ENCODE measurements around the gene CBLIF.
"Not testable (repeated sequence)": the region's sequence is repeated elsewhere in the genome, so short reads cannot be mapped to it uniquely, and the experiment has no call there.

CBLIF gene

DNA sequence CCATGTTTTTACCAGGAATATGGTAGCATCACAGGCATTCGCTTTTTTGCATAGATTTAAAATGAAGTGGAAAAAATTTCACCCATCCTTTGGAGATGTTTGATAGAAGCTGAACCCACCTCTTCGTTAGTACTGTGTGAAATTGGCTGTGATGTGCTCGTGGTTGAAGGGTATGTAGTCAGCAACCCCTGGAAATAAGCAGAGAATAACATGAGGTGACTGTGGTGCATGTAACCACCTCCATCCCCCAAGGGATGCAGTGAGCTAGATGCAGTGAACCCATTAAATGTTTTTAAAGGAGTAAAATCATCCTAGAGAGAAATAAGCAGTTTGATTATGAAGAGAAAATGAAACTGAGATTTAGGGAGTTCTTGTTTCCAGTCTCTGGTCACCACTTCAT lies 15.9 kb downstream of the CBLIF start:
- H2AK5ac ChIP-seq (ENCODE audit: low read length), result no peak overlapping the region
- H3K79me2 ChIP-seq (ENCODE audit: control insufficient read depth, insufficient read depth, low read length), result no peaks in the 10 kb centered on the region
- no peak overlapping the region for H3K23ac ChIP-seq (ENCODE audit: low read length)
- no peak for DNase-seq
- no peaks in the 10 kb centered on the region for H3K27me3 ChIP-seq (ENCODE audit: insufficient read depth, low read length, poor library complexity)
- H4K8ac ChIP-seq (ENCODE audit: low read depth, low read length), result no peak overlapping the region
- H3K36me3 ChIP-seq (ENCODE audit: control insufficient read depth, insufficient read depth, low read length), result no peaks in the 10 kb centered on the region
- H3K18ac ChIP-seq (ENCODE audit: low read length), result no peak overlapping the region
- H3K79me1 ChIP-seq (ENCODE audit: low read length), result no peaks in the 10 kb centered on the region
- H3K4me1 ChIP-seq (ENCODE audit: control insufficient read depth, low read depth, low read length), result no peaks in the 10 kb centered on the region
- no peak overlapping the region for H3K4me2 ChIP-seq (ENCODE audit: low read length)
- no peak overlapping the region for H3K4ac ChIP-seq (ENCODE audit: low read depth, low read length)
- no peak overlapping the region for H2BK15ac ChIP-seq (replicated peaks; ENCODE audit: low read depth)
- no peak overlapping the region for H3K56ac ChIP-seq (ENCODE audit: low read length)
- no peak overlapping the region for H3K27ac ChIP-seq (ENCODE audit: low read depth, low read length)
- no peak overlapping the region for H4K5ac ChIP-seq (ENCODE audit: low read length)
- WGBS (ENCODE audit: extremely low coverage, insufficient coverage, low lambda C conversion rate), result no CpG with 5 or more reads among the region's 3 CpGs
- H2BK120ac ChIP-seq (ENCODE audit: low read depth, low read length), result no peak overlapping the region
- H2BK5ac ChIP-seq (ENCODE audit: low read length), result no peak overlapping the region
- H3K4me3 ChIP-seq (ENCODE audit: low read length), result no peak overlapping the region
- H3K9ac ChIP-seq (ENCODE audit: low read length), result no peak overlapping the region

DNA sequence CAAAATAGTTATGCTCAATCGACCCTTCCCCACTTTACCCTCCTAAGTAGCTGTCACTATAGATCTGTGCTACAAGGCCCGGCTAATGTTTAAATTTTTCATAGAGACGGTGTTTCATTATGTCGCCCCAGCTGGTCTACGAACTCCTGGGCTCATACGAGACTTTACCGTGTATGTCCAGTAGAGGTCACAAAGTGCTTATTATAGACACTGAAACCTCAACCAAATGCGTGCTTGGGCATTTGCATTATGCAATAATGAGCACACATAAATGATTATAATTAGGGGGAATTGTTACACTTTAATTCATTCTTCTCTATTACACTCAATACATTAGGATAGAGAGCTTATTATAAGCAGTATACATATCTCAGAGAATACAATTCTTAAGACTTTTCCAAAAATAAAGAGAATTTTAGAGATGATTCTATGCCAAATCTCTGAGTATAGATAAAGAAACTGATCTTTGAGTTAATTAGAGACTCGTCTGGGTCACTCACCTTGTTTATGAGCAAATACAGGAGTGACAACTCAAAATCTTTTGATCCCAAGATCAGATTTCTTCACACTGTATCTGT lies 22.2 kb downstream of the CBLIF start:
- Histone ChIP-seq H3K4ac (ENCODE audit: low read depth, low read length) (no peak overlapping the region), H3K56ac (ENCODE audit: low read length) (no peak overlapping the region), H3K79me2 (ENCODE audit: control insufficient read depth, insufficient read depth, low read length) (no peaks in the 10 kb centered on the region), H3K4me1 (ENCODE audit: control insufficient read depth, low read depth, low read length) (no peaks in the 10 kb centered on the region), H2AK5ac (ENCODE audit: low read length) (no peak overlapping the region), H3K79me1 (ENCODE audit: low read length) (no peaks in the 10 kb centered on the region), H3K4me2 (ENCODE audit: low read length) (no peak overlapping the region), H3K18ac (ENCODE audit: low read length) (no peak overlapping the region), H3K27me3 (ENCODE audit: insufficient read depth, low read length, poor library complexity) (no peaks in the 10 kb centered on the region), H3K23ac (ENCODE audit: low read length) (no peak overlapping the region), H2BK5ac (ENCODE audit: low read length) (no peak overlapping the region), H3K27ac (ENCODE audit: low read depth, low read length) (no peak overlapping the region), H3K36me3 (ENCODE audit: control insufficient read depth, insufficient read depth, low read length) (no peaks in the 10 kb centered on the region), H3K4me3 (ENCODE audit: low read length) (no peak overlapping the region), H2BK120ac (ENCODE audit: low read depth, low read length) (no peak overlapping the region), H4K8ac (ENCODE audit: low read depth, low read length) (no peak overlapping the region), H3K9ac (ENCODE audit: low read length) (no peak overlapping the region), H4K5ac (ENCODE audit: low read length) (no peak overlapping the region), H2BK15ac (replicated peaks; ENCODE audit: low read depth) (no peak overlapping the region)
- peak; percentile 58 for DNase-seq
- WGBS (ENCODE audit: extremely low coverage, insufficient coverage, low lambda C conversion rate), result no CpG with 5 or more reads among the region's 9 CpGs

DNA sequence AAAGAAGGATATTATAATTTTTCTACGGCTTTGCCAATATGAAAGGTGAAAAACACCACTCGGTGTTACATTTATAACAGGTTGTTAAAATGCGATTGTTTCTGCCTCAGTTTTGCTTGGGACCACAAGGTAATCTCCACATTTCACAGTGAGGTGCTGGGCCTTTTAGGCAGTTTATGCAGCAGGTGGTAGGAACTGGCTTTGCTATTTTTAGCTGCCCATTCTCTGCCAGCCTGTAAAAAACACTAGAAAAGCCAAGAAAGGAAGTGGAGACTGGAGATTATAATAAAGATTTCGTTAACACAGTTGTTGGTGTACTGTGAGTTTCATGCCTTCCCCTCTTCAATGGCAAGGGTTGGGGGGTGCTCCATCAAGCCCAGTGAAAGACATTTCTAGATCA lies 26.7 kb downstream of the CBLIF start:
- Histone ChIP-seq H3K27me3 (ENCODE audit: insufficient read depth, low read length, poor library complexity) (no peaks in the 10 kb centered on the region), H3K23ac (ENCODE audit: low read length) (no peak overlapping the region), H4K5ac (ENCODE audit: low read length) (no peak overlapping the region), H2BK5ac (ENCODE audit: low read length) (no peak overlapping the region), H3K9ac (ENCODE audit: low read length) (no peak overlapping the region), H2BK120ac (ENCODE audit: low read depth, low read length) (no peak overlapping the region), H4K8ac (ENCODE audit: low read depth, low read length) (no peak overlapping the region), H3K4me3 (ENCODE audit: low read length) (no peak overlapping the region), H3K4me2 (ENCODE audit: low read length) (no peak overlapping the region), H3K4me1 (ENCODE audit: control insufficient read depth, low read depth, low read length) (peaks cover 8% of the 10 kb centered on the region), H3K27ac (ENCODE audit: low read depth, low read length) (no peak overlapping the region), H2AK5ac (ENCODE audit: low read length) (no peak overlapping the region), H2BK15ac (replicated peaks; ENCODE audit: low read depth) (no peak overlapping the region), H3K4ac (ENCODE audit: low read depth, low read length) (no peak overlapping the region), H3K36me3 (ENCODE audit: control insufficient read depth, insufficient read depth, low read length) (no peaks in the 10 kb centered on the region), H3K56ac (ENCODE audit: low read length) (no peak overlapping the region), H3K79me1 (ENCODE audit: low read length) (no peaks in the 10 kb centered on the region), H3K79me2 (ENCODE audit: control insufficient read depth, insufficient read depth, low read length) (no peaks in the 10 kb centered on the region), H3K18ac (ENCODE audit: low read length) (peak overlapping the region; percentile 3)
- DNase-seq, result no peak
- whole genome bisulfite sequencing (ENCODE audit: extremely low coverage, insufficient coverage, low lambda C conversion rate), result no CpG with 5 or more reads among the region's 4 CpGs

DNA sequence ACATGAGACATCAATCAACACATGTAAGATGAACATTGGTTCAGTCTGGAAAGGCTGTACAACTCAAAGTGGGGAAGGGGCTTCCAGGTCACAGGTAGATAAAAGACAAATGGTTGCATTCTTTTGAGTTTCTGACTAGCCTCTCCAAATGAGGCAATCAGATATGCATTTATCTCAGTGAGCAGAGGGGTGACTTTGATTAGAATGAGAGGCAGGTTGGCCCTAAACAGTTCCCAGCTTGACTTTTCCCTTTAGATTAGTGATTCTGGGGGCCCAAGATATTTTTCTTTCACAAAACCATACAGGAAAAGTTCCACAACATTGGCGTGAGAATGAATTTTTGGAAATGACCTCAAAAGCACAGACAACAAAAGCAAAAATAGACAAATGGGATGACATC lies 28.9 kb downstream of the CBLIF start:
- H3K4me2 ChIP-seq (ENCODE audit: low read length); H3K4ac ChIP-seq (ENCODE audit: low read depth, low read length); DNase-seq; H3K4me3 ChIP-seq (ENCODE audit: low read length); H2BK15ac ChIP-seq (replicated peaks; ENCODE audit: low read depth); H2AK5ac ChIP-seq (ENCODE audit: low read length); H4K8ac ChIP-seq (ENCODE audit: low read depth, low read length); H3K27me3 ChIP-seq (ENCODE audit: insufficient read depth, low read length, poor library complexity); H3K36me3 ChIP-seq (ENCODE audit: control insufficient read depth, insufficient read depth, low read length); H3K79me1 ChIP-seq (ENCODE audit: low read length); H3K9ac ChIP-seq (ENCODE audit: low read length); H3K4me1 ChIP-seq (ENCODE audit: control insufficient read depth, low read depth, low read length); H4K5ac ChIP-seq (ENCODE audit: low read length); H3K27ac ChIP-seq (ENCODE audit: low read depth, low read length); H3K79me2 ChIP-seq (ENCODE audit: control insufficient read depth, insufficient read depth, low read length); H3K23ac ChIP-seq (ENCODE audit: low read length): not testable (repeated sequence)
- peak overlapping the region; percentile 99 for H2BK120ac ChIP-seq (ENCODE audit: low read depth, low read length)
- peak overlapping the region; percentile 43 for H2BK5ac ChIP-seq (ENCODE audit: low read length)
- H3K18ac ChIP-seq (ENCODE audit: low read length), result peak overlapping the region; percentile 92
- no CpG with 5 or more reads among the region's 1 CpG for WGBS (ENCODE audit: extremely low coverage, insufficient coverage, low lambda C conversion rate)
- H3K56ac ChIP-seq (ENCODE audit: low read length), result peak overlapping the region; percentile 77

DNA sequence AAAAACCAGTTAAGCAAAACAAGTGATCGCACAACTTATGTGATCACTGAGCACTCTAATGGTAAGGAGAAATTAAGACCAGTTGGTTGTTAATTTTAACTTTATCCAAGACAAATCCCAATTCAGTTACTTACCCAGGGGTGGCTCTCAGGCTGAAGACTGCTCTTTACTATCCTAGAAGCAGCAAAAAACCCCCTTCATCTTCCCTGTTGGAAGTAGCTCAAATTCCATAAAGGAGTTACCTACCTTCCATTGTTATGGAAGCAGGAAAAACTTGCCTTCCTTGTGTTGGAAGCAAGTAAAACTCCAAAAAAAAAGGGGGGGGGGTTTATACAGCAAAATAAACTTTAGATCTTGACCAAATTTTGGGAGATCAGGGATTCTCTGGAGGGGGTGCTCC lies 29.5 kb downstream of the CBLIF start:
- H3K27ac ChIP-seq (ENCODE audit: low read depth, low read length), result no peak overlapping the region
- no peak overlapping the region for H4K8ac ChIP-seq (ENCODE audit: low read depth, low read length)
- no peak overlapping the region for H2BK120ac ChIP-seq (ENCODE audit: low read depth, low read length)
- H3K9ac ChIP-seq (ENCODE audit: low read length), result peak overlapping the region; percentile 35
- peak overlapping the region; percentile 92 for H3K18ac ChIP-seq (ENCODE audit: low read length)
- H2BK15ac ChIP-seq (replicated peaks; ENCODE audit: low read depth), result no peak overlapping the region
- H3K4ac ChIP-seq (ENCODE audit: low read depth, low read length), result no peak overlapping the region
- H3K79me1 ChIP-seq (ENCODE audit: low read length), result no peaks in the 10 kb centered on the region
- no peaks in the 10 kb centered on the region for H3K36me3 ChIP-seq (ENCODE audit: control insufficient read depth, insufficient read depth, low read length)
- no peak overlapping the region for H3K4me3 ChIP-seq (ENCODE audit: low read length)
- no peak overlapping the region for H3K23ac ChIP-seq (ENCODE audit: low read length)
- H3K4me2 ChIP-seq (ENCODE audit: low read length), result no peak overlapping the region
- H2AK5ac ChIP-seq (ENCODE audit: low read length), result peak overlapping the region; percentile 29
- no CpG with 5 or more reads among the region's 1 CpG for WGBS (ENCODE audit: extremely low coverage, insufficient coverage, low lambda C conversion rate)
- peak; percentile 43 for DNase-seq
- peaks cover 8% of the 10 kb centered on the region for H3K4me1 ChIP-seq (ENCODE audit: control insufficient read depth, low read depth, low read length)
- H4K5ac ChIP-seq (ENCODE audit: low read length), result no peak overlapping the region
- H3K79me2 ChIP-seq (ENCODE audit: control insufficient read depth, insufficient read depth, low read length), result no peaks in the 10 kb centered on the region
- H2BK5ac ChIP-seq (ENCODE audit: low read length), result peak overlapping the region; percentile 93
- H3K27me3 ChIP-seq (ENCODE audit: insufficient read depth, low read length, poor library complexity), result no peaks in the 10 kb centered on the region
- H3K56ac ChIP-seq (ENCODE audit: low read length), result peak overlapping the region; percentile 77

DNA sequence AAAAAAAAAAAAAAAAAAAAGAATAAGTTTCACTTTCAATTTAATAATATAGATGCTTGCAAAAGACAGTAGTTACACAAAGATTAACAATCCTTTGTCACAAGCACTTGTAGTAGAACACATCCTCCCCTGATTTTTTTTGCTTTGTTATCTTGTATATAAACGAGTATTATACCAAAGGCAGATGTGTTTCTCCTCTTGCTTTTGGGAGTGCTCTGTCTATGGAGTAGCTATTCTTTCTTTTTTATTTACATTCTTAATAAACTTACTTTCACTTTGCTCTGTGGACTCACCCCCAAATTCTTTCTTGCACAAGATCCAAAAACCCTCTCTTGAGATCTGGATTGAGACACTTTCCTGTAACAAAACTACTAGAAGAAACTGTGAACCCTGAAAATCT lies 31.3 kb downstream of the CBLIF start:
- peak overlapping the region; percentile 45 for H2BK120ac ChIP-seq (ENCODE audit: low read depth, low read length)
- H3K4me2 ChIP-seq (ENCODE audit: low read length), result no peak overlapping the region
- no peak overlapping the region for H3K27ac ChIP-seq (ENCODE audit: low read depth, low read length)
- peak overlapping the region; percentile 59 for H2BK5ac ChIP-seq (ENCODE audit: low read length)
- peaks cover 8% of the 10 kb centered on the region for H3K4me1 ChIP-seq (ENCODE audit: control insufficient read depth, low read depth, low read length)
- no peak overlapping the region for H3K9ac ChIP-seq (ENCODE audit: low read length)
- H3K36me3 ChIP-seq (ENCODE audit: control insufficient read depth, insufficient read depth, low read length), result no peaks in the 10 kb centered on the region
- H3K79me1 ChIP-seq (ENCODE audit: low read length), result no peaks in the 10 kb centered on the region
- no peak overlapping the region for H3K4ac ChIP-seq (ENCODE audit: low read depth, low read length)
- no peaks in the 10 kb centered on the region for H3K27me3 ChIP-seq (ENCODE audit: insufficient read depth, low read length, poor library complexity)
- WGBS (ENCODE audit: extremely low coverage, insufficient coverage, low lambda C conversion rate), result no CpG with 5 or more reads among the region's 1 CpG
- H2BK15ac ChIP-seq (replicated peaks; ENCODE audit: low read depth), result no peak overlapping the region
- no peak overlapping the region for H3K4me3 ChIP-seq (ENCODE audit: low read length)
- H3K18ac ChIP-seq (ENCODE audit: low read length), result peak overlapping the region; percentile 80
- no peak overlapping the region for H2AK5ac ChIP-seq (ENCODE audit: low read length)
- DNase-seq, result no peak
- peak overlapping the region; percentile 73 for H3K56ac ChIP-seq (ENCODE audit: low read length)
- H3K23ac ChIP-seq (ENCODE audit: low read length), result no peak overlapping the region
- H4K8ac ChIP-seq (ENCODE audit: low read depth, low read length), result no peak overlapping the region
- peaks cover 8% of the 10 kb centered on the region for H3K79me2 ChIP-seq (ENCODE audit: control insufficient read depth, insufficient read depth, low read length)
- H4K5ac ChIP-seq (ENCODE audit: low read length), result no peak overlapping the region

Data from mesendoderm (in vitro differentiated cells).